ENCODE measurements around the gene PRC1. TPM values are rescaled to one million over a fixed set of nuclear protein-coding genes. Genes with fewer than 3 reads are reported as not detected.
A peak's percentile ranks its signal among the peaks of the same experiment; 100 is the strongest.

The PRC1 gene
- total and polyA plus RNA-seq, 2 of the 13 experiments (the other 11 are each of a cell fraction or from before 2014, with no cell fraction given) = 137 to 162 TPM

DNA sequence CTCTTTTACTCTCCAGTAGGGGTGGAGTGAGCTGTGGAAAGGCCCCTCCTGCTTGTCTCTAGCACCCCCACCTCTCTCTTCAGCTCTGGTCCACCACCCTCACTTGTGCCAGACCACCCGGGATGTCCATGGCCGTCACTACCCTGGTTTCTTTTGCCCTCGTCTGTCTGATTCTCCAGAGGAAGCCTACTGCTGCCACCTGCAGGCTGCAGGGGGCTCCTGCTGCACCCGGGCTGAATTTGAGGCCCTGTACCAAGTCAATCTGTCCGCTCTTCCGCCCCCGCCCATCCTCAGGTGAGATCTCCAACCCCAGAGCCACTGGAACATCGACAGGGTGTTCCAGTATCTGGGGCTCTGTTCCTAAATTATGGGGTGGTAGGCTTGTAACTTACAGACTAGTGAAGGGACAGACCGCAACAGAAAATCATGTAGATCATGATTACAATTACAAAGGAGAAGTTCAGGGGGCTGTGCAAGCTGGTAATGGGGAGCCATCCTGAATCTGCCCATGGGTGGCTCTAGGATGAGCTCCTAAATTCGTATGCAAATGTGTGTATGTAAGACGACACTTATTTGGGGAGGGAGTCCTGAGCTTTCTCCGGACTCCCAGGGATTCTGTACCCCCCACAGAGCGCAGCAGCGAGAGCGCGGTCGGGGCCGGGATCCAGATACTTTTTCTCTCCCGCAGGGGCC lies 59.9 kb downstream of the PRC1 start (continued):
- TF ChIP-seq, protein P1, sequence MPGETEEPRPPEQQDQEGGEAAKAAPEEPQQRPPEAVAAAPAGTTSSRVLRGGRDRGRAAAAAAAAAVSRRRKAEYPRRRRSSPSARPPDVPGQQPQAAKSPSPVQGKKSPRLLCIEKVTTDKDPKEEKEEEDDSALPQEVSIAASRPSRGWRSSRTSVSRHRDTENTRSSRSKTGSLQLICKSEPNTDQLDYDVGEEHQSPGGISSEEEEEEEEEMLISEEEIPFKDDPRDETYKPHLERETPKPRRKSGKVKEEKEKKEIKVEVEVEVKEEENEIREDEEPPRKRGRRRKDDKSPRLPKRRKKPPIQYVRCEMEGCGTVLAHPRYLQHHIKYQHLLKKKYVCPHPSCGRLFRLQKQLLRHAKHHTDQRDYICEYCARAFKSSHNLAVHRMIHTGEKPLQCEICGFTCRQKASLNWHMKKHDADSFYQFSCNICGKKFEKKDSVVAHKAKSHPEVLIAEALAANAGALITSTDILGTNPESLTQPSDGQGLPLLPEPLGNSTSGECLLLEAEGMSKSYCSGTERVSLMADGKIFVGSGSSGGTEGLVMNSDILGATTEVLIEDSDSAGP (CRISPR knock-in tag; IDR thresholded peaks at IDR 0.05; ENCODE audit: borderline replicate concordance) = peak; percentile 8; the same call in 1 of the 2 replicates
- 0 out of 2 replicates have a peak, but pooled peaks have one; percentile 21 for TF ChIP-seq GTF3A (CRISPR knock-in tag; conservative IDR thresholded peaks at IDR 0.05)
- 0 out of 2 replicates have a peak, but pooled peaks have one; percentile 10 for TF ChIP-seq ERF (CRISPR knock-in tag; IDR thresholded peaks at IDR 0.05)
- no peak for TF ChIP-seq ZNF24 (IDR thresholded peaks at IDR 0.05)

DNA sequence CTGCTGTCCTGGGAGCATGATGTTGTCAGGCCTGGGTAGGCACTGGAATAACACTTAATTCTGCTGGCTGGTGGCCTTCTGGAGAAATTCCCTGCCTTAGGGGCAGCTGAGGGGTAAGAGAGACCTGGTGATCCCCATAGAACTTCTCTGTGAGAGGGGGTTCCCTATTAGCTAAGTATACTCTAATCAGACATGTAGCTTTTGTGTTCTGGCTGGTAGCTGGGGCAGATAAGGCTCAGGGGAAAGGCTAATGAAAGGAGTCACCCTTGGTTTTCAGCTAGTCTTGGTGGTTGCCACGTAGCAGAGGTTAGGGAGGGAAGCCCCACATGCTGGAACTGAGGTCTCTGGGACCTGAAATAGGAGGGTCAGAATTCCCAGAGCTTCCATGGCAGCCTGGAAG lies 61.0 kb downstream of the PRC1 start:
- no peak for TF ChIP-seq NFE2 (CRISPR knock-in tag; IDR thresholded peaks at IDR 0.05)
- no peak for TF ChIP-seq ZNF670 (CRISPR knock-in tag; IDR thresholded peaks at IDR 0.05; ENCODE audit: borderline replicate concordance)
- TF ChIP-seq CBFB (CRISPR knock-in tag; IDR thresholded peaks at IDR 0.05) = no peak
- no peak for TF ChIP-seq ZNF510 (CRISPR knock-in tag; IDR thresholded peaks at IDR 0.05; ENCODE audit: low read depth)
- TF ChIP-seq, protein P2, sequence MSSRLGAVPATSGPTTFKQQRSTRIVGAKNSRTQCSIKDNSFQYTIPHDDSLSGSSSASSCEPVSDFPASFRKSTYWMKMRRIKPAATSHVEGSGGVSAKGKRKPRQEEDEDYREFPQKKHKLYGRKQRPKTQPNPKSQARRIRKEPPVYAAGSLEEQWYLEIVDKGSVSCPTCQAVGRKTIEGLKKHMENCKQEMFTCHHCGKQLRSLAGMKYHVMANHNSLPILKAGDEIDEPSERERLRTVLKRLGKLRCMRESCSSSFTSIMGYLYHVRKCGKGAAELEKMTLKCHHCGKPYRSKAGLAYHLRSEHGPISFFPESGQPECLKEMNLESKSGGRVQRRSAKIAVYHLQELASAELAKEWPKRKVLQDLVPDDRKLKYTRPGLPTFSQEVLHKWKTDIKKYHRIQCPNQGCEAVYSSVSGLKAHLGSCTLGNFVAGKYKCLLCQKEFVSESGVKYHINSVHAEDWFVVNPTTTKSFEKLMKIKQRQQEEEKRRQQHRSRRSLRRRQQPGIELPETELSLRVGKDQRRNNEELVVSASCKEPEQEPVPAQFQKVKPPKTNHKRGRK (CRISPR knock-in tag; IDR thresholded peaks at IDR 0.05) = no peak
- TF ChIP-seq, protein P3, sequence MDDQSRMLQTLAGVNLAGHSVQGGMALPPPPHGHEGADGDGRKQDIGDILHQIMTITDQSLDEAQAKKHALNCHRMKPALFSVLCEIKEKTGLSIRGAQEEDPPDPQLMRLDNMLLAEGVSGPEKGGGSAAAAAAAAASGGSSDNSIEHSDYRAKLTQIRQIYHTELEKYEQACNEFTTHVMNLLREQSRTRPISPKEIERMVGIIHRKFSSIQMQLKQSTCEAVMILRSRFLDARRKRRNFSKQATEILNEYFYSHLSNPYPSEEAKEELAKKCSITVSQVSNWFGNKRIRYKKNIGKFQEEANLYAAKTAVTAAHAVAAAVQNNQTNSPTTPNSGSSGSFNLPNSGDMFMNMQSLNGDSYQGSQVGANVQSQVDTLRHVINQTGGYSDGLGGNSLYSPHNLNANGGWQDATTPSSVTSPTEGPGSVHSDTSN (CRISPR knock-in tag; IDR thresholded peaks at IDR 0.05; ENCODE audit: borderline replicate concordance) = no peak
- no peak for TF ChIP-seq GABPB1 (CRISPR knock-in tag; IDR thresholded peaks at IDR 0.05)
- no peak for TF ChIP-seq ZNF326 (CRISPR knock-in tag; IDR thresholded peaks at IDR 0.05; ENCODE audit: borderline replicate concordance)
- no peak for TF ChIP-seq MEIS2 (CRISPR knock-in tag; IDR thresholded peaks at IDR 0.05)
- no peak for TF ChIP-seq TMF1 (CRISPR knock-in tag; IDR thresholded peaks at IDR 0.05; ENCODE audit: low read depth)
- POLR2A ChIA-PET = interaction anchor here (1.0 to 4.5 kb wide), 6 partner anchors 11 to 74 kb away, joined by 3 to 45 read pairs (median 16); partner anchors contain the start of genes MAN2A2 and RCCD1
- H2AFZ ChIP-seq (ENCODE audit: low read length) = no peak overlapping the region
- CTCF ChIA-PET (ENCODE audit: low intra/inter-chr PET ratio, low total read pairs) = no interaction called here
- no peak for FAIRE-seq
- WGBS (ENCODE audit: low lambda C conversion rate) = no CpG with 5 or more reads among the region's 1 CpG
- no peak overlapping the region for H3K4me3 ChIP-seq (replicated peaks in 1 of 3; ENCODE audit: insufficient read depth in 1 of 3, low read depth in 2 of 3, low read length in 3 of 3)
- H3K9ac ChIP-seq (ENCODE audit: insufficient read depth, low read depth, low read length) = no peak overlapping the region
- H4K20me1 ChIP-seq (ENCODE audit: insufficient read depth, low read length) = no peaks in the 10 kb centered on the region
- peaks cover 62% of the 10 kb centered on the region for H3K4me1 ChIP-seq (ENCODE audit: insufficient read depth, low read length)
- in situ Hi-C loops (cut with HindIII; ENCODE audit: extremely low pct_ligation_motif_present, low pct_unique_long_range_greater_than_20kb) (loop anchor here (25.0 kb wide), 1 partner anchor 329 kb away; no protein-coding TSS in a partner anchor), intact Hi-C loops (cut with micrococcal nuclease; ENCODE audit: unreplicated experiment) (loop anchor here (5.0 to 10.0 kb wide), 4 partner anchors 46 to 119 kb away; partner anchors contain the start of gene PRC1)
- H3K27me3 ChIP-seq (ENCODE audit: control insufficient read depth in 1 of 2, insufficient read depth in 2 of 2, low read length in 2 of 2) = no peaks in the 10 kb centered on the region; a peak in 2 of 5 replicates
- DNase-seq (ENCODE audit: low spot score) = no peak
- no peaks in the 10 kb centered on the region for H3K9me3 ChIP-seq (ENCODE audit: low read length)
- H3K79me2 ChIP-seq (ENCODE audit: insufficient read depth, low read length) = peaks cover 6% of the 10 kb centered on the region
- ATAC-seq = no peak
- H3K4me2 ChIP-seq (ENCODE audit: low read depth, low read length) = 0 out of 2 replicates have a peak overlapping the region, but pooled peaks have one; percentile 88
- no peak overlapping the region for H3K27ac ChIP-seq (ENCODE audit: extremely low read length, insufficient read depth, low read length)
- no peaks in the 10 kb centered on the region for H3K36me3 ChIP-seq (replicated peaks in 1 of 2; ENCODE audit: control insufficient read depth in 1 of 2, insufficient read depth in 2 of 2, low read length in 2 of 2)
- BruUV-seq (replicated peaks) = no TSS peak

Measured in HepG2 (cell line).